ENCODE measurements around the gene C6orf163. TPM values are rescaled to one million over a fixed set of nuclear protein-coding genes. Genes with fewer than 3 reads are reported as not detected.

C6orf163 gene
- total and polyA plus RNA-seq, 2 of the 4 experiments (the other 2 are of a cell fraction) = 0.55 to 0.90 TPM

- in situ Hi-C loops (cut with MboI; ENCODE audit: low sequenced_read_pairs) = no loop called here
- no peak overlapping the region for H2BK5ac ChIP-seq (ENCODE audit: low read depth, low read length, poor library complexity, severe bottlenecking)
- POLR2A ChIA-PET (ENCODE audit: unreplicated experiment) = no interaction called here
Observed at GRCh38 chr6:87396595-87397392, 52.2 kb downstream of the C6orf163 start.

More at GRCh38 chr6:87396595-87397392, 52.2 kb downstream of the C6orf163 start:
- intact Hi-C loops (cut with micrococcal nuclease) (loop anchor here (10.0 kb wide), 2 partner anchors 1098 to 1388 kb away; no protein-coding TSS in a partner anchor), dilution Hi-C loops (cut with HindIII; ENCODE audit: low sequenced_read_pairs, unreplicated experiment) (no loop called here)
- no peak overlapping the region for H3K27ac ChIP-seq (ENCODE audit: insufficient read depth, low read length)
- no peak overlapping the region for H2BK20ac ChIP-seq (ENCODE audit: low read depth, low read length)
- no peak overlapping the region for H3K18ac ChIP-seq (ENCODE audit: low read depth, low read length)
- H2AFZ ChIP-seq (replicated peaks; ENCODE audit: low read length, poor library complexity) = no peak overlapping the region
- no peaks in the 10 kb centered on the region for H3K4me1 ChIP-seq (ENCODE audit: control insufficient read depth, insufficient read depth, low read length)
- H3K4me2 ChIP-seq (ENCODE audit: low read depth, low read length) = no peak overlapping the region
- H4K5ac ChIP-seq (ENCODE audit: low read depth, low read length) = no peak overlapping the region
- 80% methylated on average over 2 of the region's 10 CpGs; no CpG with 5 or more reads in 1 of the 2 experiments for WGBS, 2 experiments (ENCODE audit: extremely low coverage in 2 of 2, insufficient read length in 1 of 2)
- CTCF ChIA-PET = no interaction called here
- no peak overlapping the region for H2BK15ac ChIP-seq (ENCODE audit: low read depth, low read length)
- TF ChIP-seq USF2 (IDR thresholded peaks at IDR 0.05; ENCODE audit: low read depth, low read length) (no peak), BHLHE40 (IDR thresholded peaks at IDR 0.05; ENCODE audit: low read depth, low read length) (no peak), CEBPB (IDR thresholded peaks at IDR 0.05; ENCODE audit: low read depth, low read length) (no peak), RFX5 (IDR thresholded peaks at IDR 0.05; ENCODE audit: low read depth, low read length) (no peak), SMC3 (IDR thresholded peaks at IDR 0.05; ENCODE audit: low read depth, low read length) (no peak), RAD21 (IDR thresholded peaks at IDR 0.05; ENCODE audit: low read length) (no peak), NFE2L2 (IDR thresholded peaks at IDR 0.05; ENCODE audit: low read depth, low read length) (no peak), POLR2A (IDR thresholded peaks at IDR 0.05; ENCODE audit: low read depth, low read length) (no peak), FOS (IDR thresholded peaks at IDR 0.05; ENCODE audit: low read depth, low read length) (no peak), CHD1 (IDR thresholded peaks at IDR 0.05; ENCODE audit: low read depth, low read length) (no peak), CTCF (conservative IDR thresholded peaks at IDR 0.05; ENCODE audit: low read depth, low read length) (no peak), MXI1 (IDR thresholded peaks at IDR 0.05; ENCODE audit: borderline replicate concordance, low read depth, low read length) (no peak), ELK1 (IDR thresholded peaks at IDR 0.05; ENCODE audit: borderline replicate concordance, low read depth, low read length) (no peak), RCOR1 (IDR thresholded peaks at IDR 0.05; ENCODE audit: insufficient replicate concordance, low read length) (no peak), MAFK (IDR thresholded peaks at IDR 0.05; ENCODE audit: low read depth, low read length) (no peak), MAZ (IDR thresholded peaks at IDR 0.05; ENCODE audit: borderline replicate concordance, low read depth, low read length) (no peak)
- no peak overlapping the region for H3K56ac ChIP-seq (ENCODE audit: extremely low read depth, insufficient read depth, low read length)
- no peaks in the 10 kb centered on the region for H3K79me1 ChIP-seq (ENCODE audit: low read depth in 1 of 2, low read length in 2 of 2)
- no peaks in the 10 kb centered on the region for H3K9me1 ChIP-seq (ENCODE audit: insufficient read depth, low read length)
- H3K36me3 ChIP-seq (ENCODE audit: control insufficient read depth, insufficient read depth, low read length) = no peaks in the 10 kb centered on the region
- no peak overlapping the region for H3K23ac ChIP-seq (ENCODE audit: low read depth, low read length)
- no peak overlapping the region for H4K8ac ChIP-seq (ENCODE audit: low read depth in 2 of 2, low read length in 2 of 2)
- ATAC-seq (ENCODE audit: low read depth) (no peak), DNase-seq (no peak)
- H2AK5ac ChIP-seq (ENCODE audit: low read depth, low read length) = no peak overlapping the region
- no TSS peak for BruUV-seq (replicated peaks)
- no peak overlapping the region for H3K14ac ChIP-seq (replicated peaks; ENCODE audit: low read depth, low read length)
- H4K91ac ChIP-seq (ENCODE audit: insufficient read depth, low read depth, low read length) = no peak overlapping the region
- no peaks in the 10 kb centered on the region for H3K27me3 ChIP-seq (ENCODE audit: control insufficient read depth, insufficient read depth, low read length)
- no peak overlapping the region for H3K9ac ChIP-seq (ENCODE audit: low read depth, low read length)
- H3K9me3 ChIP-seq (ENCODE audit: control insufficient read depth, insufficient read depth, low read length) = no peaks in the 10 kb centered on the region
- H3K4me3 ChIP-seq (ENCODE audit: insufficient read depth, low read depth, low read length) = no peak overlapping the region
- H4K20me1 ChIP-seq (ENCODE audit: insufficient read depth, low read length) = no peaks in the 10 kb centered on the region
- no peak overlapping the region for H2BK120ac ChIP-seq (ENCODE audit: low read depth, low read length)
- no peak overlapping the region for H2AK9ac ChIP-seq (replicated peaks; ENCODE audit: low read depth, low read length, poor library complexity)
- no peak overlapping the region for H3K4ac ChIP-seq (ENCODE audit: low read depth, low read length)

Data from IMR-90 (cell line).